T-helper 17 cell (primary cell): Measurements from ENCODE around the gene SPATC1L. TPM values are rescaled to one million over a fixed set of nuclear protein-coding genes. Genes with fewer than 3 reads are reported as not detected.
"Not testable (repeated sequence)": the region's sequence is repeated elsewhere in the genome, so short reads cannot be mapped to it uniquely, and the experiment has no call there.

ENCODE experiments used
- ATAC-seq: fragments of 150-1000 bp; cut with Tn5 transposase; 2 replicates; pipeline ENCODE4 v1.10.0; 2021; ENCODE audit warnings: mild to moderate bottlenecking, moderate library complexity
- DNase-seq, 3 donors: peaks; one replicate each; pipeline versions ENCODE4 v3.0.0 to v3.0.0-alpha.2; 2020 to 2021
- H3K9me3 ChIP-seq: one replicate; pipeline ENCODE4 v1.7.0; 2013; ENCODE audit warnings: low read length, mild to moderate bottlenecking; ENCODE audit not compliant: control insufficient read depth, poor library complexity, severe bottlenecking
- H3K27ac Mint-ChIP-seq: one replicate; pipeline ENCODE4 v1.8.0; 2022; ENCODE audit warnings: mild to moderate bottlenecking, moderate library complexity, mixed read lengths
- H3K27me3 Mint-ChIP-seq: one replicate; pipeline ENCODE4 v1.8.0; 2022; ENCODE audit warnings: mixed read lengths
- H3K36me3 Mint-ChIP-seq: one replicate; pipeline ENCODE4 v1.8.0; 2022; ENCODE audit warnings: low read depth, mixed read lengths
- H3K4me1 Mint-ChIP-seq: one replicate; pipeline ENCODE4 v1.8.0; 2022; ENCODE audit warnings: mild to moderate bottlenecking, mixed read lengths
- H3K4me3 Mint-ChIP-seq: one replicate; pipeline ENCODE4 v1.8.0; 2022; ENCODE audit warnings: mild to moderate bottlenecking, moderate library complexity, mixed read lengths
- total RNA-seq, 4 donors: library from RNA in 2 of 4; stranded (reverse) in 2 of 4; gene quantifications; one replicate each; pipeline ENCODE4 v1.2.3 and lab custom pipeline; 2022 to 2026

SPATC1L gene
- total RNA-seq, result 1 to 10 TPM; 2.6 to 3.1 TPM
- 4.2 to 4.3 reads per million in 2 donors for total RNA-seq (lab: John Stamatoyannopoulos, UW)

GRCh38 chr21:46183910-46184624 is at the start of gene SPATC1L:
Gene SPATC1L, minus strand, starts transcription at chr21:46184459. Its CDS starts 1,643 bp downstream, at chr21:46182816.
- Mint-ChIP-seq H3K27me3 (no peaks in the 10 kb centered on the region), H3K4me1 (peaks cover 2% of the 10 kb centered on the region), H3K4me3 (peak within 1 kb of the TSS; percentile 84), H3K36me3 (peaks cover 2% of the 10 kb centered on the region), H3K27ac (peak within 1 kb of the TSS; percentile 60)
- H3K9me3 ChIP-seq, result no peaks in the 10 kb centered on the region
- DNase-seq, result peak in 1 of 3 donors; percentile 36
- peak; percentile 71 for ATAC-seq

GRCh38 chr21:46229923-46230260 is 45.6 kb upstream of the SPATC1L start:
- DNase-seq (no peak), ATAC-seq (no peak)
- H3K27ac Mint-ChIP-seq, result no peak overlapping the region
- H3K4me1 Mint-ChIP-seq, result peaks cover 49% of the 10 kb centered on the region
- H3K36me3 Mint-ChIP-seq, result peaks cover 14% of the 10 kb centered on the region
- no peaks in the 10 kb centered on the region for H3K27me3 Mint-ChIP-seq
- no peaks in the 10 kb centered on the region for H3K9me3 ChIP-seq
- peak overlapping the region; percentile 90 for H3K4me3 Mint-ChIP-seq

GRCh38 chr21:46229133-46229922 is 45.1 kb upstream of the SPATC1L start:
- DNase-seq (peak in 1 of 3 donors; percentile 16), ATAC-seq (peak; percentile 52)
- H3K4me1 Mint-ChIP-seq, result peaks cover 46% of the 10 kb centered on the region
- H3K36me3 Mint-ChIP-seq, result peaks cover 8% of the 10 kb centered on the region
- H3K9me3 ChIP-seq, result no peaks in the 10 kb centered on the region
- peak overlapping the region; percentile 72 for H3K27ac Mint-ChIP-seq
- peak overlapping the region; percentile 90 for H3K4me3 Mint-ChIP-seq
- no peaks in the 10 kb centered on the region for H3K27me3 Mint-ChIP-seq

- H3K9me3 ChIP-seq, result no peaks in the 10 kb centered on the region
- peak; percentile 95 to 99 (median 99) for DNase-seq
- no peaks in the 10 kb centered on the region for H3K27me3 Mint-ChIP-seq
- H3K4me1 Mint-ChIP-seq, result peaks cover 40% of the 10 kb centered on the region
- H3K4me3 Mint-ChIP-seq, result peak within 1 kb of the TSS; percentile 90
- H3K36me3 Mint-ChIP-seq, result peaks cover 2% of the 10 kb centered on the region
- H3K27ac Mint-ChIP-seq, result peak within 1 kb of the TSS; percentile 80
- peak; percentile 99 for ATAC-seq
These were observed 44.2 kb upstream of the SPATC1L start, which contains the start of gene LSS for GRCh38 chr21:46228345-46229051. Gene LSS, minus strand, starts transcription at chr21:46228774. Its CDS starts 29 bp downstream, at chr21:46228745.

GRCh38 chr21:46227811-46228344 is 43.6 kb upstream of the SPATC1L start:
- Mint-ChIP-seq H3K4me3 (peak overlapping the region; percentile 90), H3K36me3 (peaks cover 2% of the 10 kb centered on the region), H3K4me1 (peaks cover 39% of the 10 kb centered on the region), H3K27me3 (no peaks in the 10 kb centered on the region), H3K27ac (peak overlapping the region; percentile 80)
- H3K9me3 ChIP-seq, result no peaks in the 10 kb centered on the region
- no peak for ATAC-seq
- no peak for DNase-seq

- H3K9me3 ChIP-seq, result no peaks in the 10 kb centered on the region
- H3K36me3 Mint-ChIP-seq, result peaks cover 2% of the 10 kb centered on the region
- DNase-seq (no peak), ATAC-seq (no peak)
- H3K4me1 Mint-ChIP-seq, result peaks cover 39% of the 10 kb centered on the region
- H3K27ac Mint-ChIP-seq, result peak overlapping the region; percentile 80
- H3K27me3 Mint-ChIP-seq, result no peaks in the 10 kb centered on the region
- peak overlapping the region; percentile 90 for H3K4me3 Mint-ChIP-seq
These were observed 42.8 kb upstream of the SPATC1L start for GRCh38 chr21:46226920-46227599.

DNA sequence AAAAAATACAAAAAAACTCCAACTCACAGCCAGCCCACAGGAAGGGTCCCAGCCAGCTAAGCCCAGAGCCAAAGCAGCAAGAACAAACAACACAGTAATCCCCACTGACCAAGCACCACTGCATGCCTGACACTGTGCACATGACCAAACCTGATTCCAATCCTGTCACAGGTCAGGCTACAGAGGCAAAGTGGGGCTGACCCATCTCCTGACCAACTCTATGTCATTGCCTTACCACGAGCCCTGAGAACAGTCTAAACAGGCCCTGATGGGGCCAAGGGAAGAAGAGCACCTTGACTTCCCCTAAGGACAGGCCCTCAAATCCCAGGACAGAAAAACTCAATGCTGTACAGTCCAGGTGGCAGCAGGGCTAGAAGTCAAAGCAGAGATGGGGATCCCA is 41.9 kb upstream of the SPATC1L start:
- H3K9me3 ChIP-seq, result no peaks in the 10 kb centered on the region
- H3K27ac Mint-ChIP-seq, result no peak overlapping the region
- no peak overlapping the region for H3K4me3 Mint-ChIP-seq
- DNase-seq (no peak), ATAC-seq (no peak)
- peaks cover 2% of the 10 kb centered on the region for H3K36me3 Mint-ChIP-seq
- H3K4me1 Mint-ChIP-seq, result peaks cover 36% of the 10 kb centered on the region
- no peaks in the 10 kb centered on the region for H3K27me3 Mint-ChIP-seq

- not testable (repeated sequence) for H3K27me3 Mint-ChIP-seq, H3K4me3 Mint-ChIP-seq, H3K9me3 ChIP-seq, DNase-seq, H3K27ac Mint-ChIP-seq, ATAC-seq
- Mint-ChIP-seq H3K4me1 (peaks cover 33% of the 10 kb centered on the region), H3K36me3 (peaks cover 11% of the 10 kb centered on the region)
These were observed 39.4 kb upstream of the SPATC1L start for GRCh38 chr21:46223661-46224060.

DNA sequence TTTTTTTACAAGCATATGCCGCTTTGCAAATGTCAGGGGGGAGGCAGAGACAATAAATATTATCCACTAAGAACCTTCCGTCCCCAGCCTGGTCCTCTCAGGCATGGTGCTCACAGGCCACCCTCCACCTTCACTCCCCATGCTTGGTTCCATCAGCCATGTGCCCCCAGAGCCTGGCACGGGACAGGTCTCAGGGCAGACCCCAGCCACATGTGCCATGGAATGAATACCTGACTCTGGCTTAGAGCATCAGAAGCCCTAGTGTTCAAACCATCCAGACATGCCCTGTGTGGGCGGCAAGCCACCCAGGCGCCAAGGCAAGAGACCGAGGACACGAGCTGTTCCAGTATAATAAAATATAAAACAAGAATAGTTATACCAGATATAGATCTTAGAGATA is 39.0 kb upstream of the SPATC1L start:
- Mint-ChIP-seq H3K4me1 (peaks cover 33% of the 10 kb centered on the region), H3K27ac (no peak overlapping the region), H3K4me3 (no peak overlapping the region), H3K36me3 (peaks cover 11% of the 10 kb centered on the region), H3K27me3 (no peaks in the 10 kb centered on the region)
- no peak for ATAC-seq
- H3K9me3 ChIP-seq, result no peaks in the 10 kb centered on the region
- no peak for DNase-seq

GRCh38 chr21:46222436-46223116 is 38.3 kb upstream of the SPATC1L start:
- H3K4me1 Mint-ChIP-seq, result peaks cover 29% of the 10 kb centered on the region
- peaks cover 11% of the 10 kb centered on the region for H3K36me3 Mint-ChIP-seq
- H3K27me3 Mint-ChIP-seq, result no peaks in the 10 kb centered on the region
- no peak overlapping the region for H3K27ac Mint-ChIP-seq
- ATAC-seq (no peak), DNase-seq (no peak)
- no peak overlapping the region for H3K4me3 Mint-ChIP-seq
- H3K9me3 ChIP-seq, result no peaks in the 10 kb centered on the region

DNA sequence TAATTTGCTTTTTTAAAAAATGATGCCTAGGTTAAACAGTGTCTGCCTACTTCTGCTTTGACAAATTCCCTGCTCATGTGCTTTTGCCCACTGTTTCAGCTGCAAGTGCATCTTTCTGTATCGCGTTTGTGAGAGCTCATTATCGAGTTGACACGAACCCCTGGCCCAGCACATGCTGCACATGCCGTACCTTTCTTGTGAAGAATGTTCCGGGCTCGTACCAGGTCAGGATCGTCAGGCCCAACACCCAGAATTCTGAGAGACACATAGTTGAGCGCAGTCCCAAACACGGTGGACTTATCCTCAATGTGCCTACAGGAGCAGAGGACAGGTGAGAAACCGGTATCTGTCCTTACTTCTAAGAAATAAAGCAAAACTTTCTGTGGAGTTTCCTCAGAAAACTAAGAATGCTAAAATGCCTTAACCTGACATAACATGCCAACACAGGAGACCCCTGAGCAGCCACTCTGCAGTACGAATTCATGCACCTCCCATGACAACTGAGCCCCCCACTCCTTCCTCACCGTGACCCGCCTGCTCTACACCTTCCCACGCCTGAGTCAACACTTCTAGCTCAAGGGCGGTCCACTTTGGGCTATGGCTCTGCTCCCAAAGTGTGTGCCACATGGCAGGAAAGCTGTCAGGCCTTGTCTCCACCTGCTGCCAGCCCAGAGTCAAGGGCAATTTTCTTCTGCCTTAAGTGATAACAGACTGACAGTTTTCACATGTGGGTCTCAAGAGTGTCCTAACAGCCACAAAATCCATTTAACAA is 37.6 kb upstream of the SPATC1L start:
- no peak overlapping the region for H3K27ac Mint-ChIP-seq
- H3K36me3 Mint-ChIP-seq, result peaks cover 11% of the 10 kb centered on the region
- H3K4me1 Mint-ChIP-seq, result peaks cover 22% of the 10 kb centered on the region
- no peak for ATAC-seq
- DNase-seq, result no peak
- H3K27me3 Mint-ChIP-seq, result no peaks in the 10 kb centered on the region
- H3K4me3 Mint-ChIP-seq, result no peak overlapping the region
- no peaks in the 10 kb centered on the region for H3K9me3 ChIP-seq
